Hematopoietic multipotent progenitor cell (in vitro differentiated cells): Measurements from ENCODE around the gene CDK5R1. TPM values are rescaled to one million over a fixed set of nuclear protein-coding genes. Genes with fewer than 3 reads are reported as not detected.

Source experiments
- DNase-seq, 3 donors: peaks; one replicate each; pipeline ENCODE4 v3.0.0-alpha.2; 2011 to 2015; ENCODE audit warnings: low read depth in 2 of 3, low spot score in 2 of 3
- total RNA-seq: library from RNA; depleted of rRNA; stranded (reverse); fragments of >200 nt; gene quantifications from one replicate; pipeline ENCODE4 v1.2.3, GENCODE V29; 2012

The CDK5R1 gene
- total RNA-seq, 1 donor: 0.81 TPM

- no peak for DNase-seq
These were observed 4.8 kb downstream of the CDK5R1 start for GRCh38 chr17:32491371-32492263.

DNA sequence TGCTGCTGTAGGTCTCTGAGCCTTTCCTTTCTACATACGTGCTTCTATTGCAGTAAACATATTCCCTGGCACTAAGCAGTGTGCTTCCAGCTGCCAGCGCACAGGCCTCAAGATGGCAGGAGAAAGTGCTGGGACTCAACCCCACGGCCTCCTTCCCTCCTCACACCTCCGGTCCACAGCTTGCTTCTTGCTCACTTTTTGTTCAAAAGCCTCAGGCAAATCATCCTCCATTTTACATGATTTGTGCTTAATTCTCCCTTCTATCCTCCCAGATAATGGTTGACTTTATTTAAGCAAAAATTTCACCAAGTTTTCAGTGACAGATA lies 5.4 kb downstream of the CDK5R1 start:
- DNase-seq: no peak

- DNase-seq: no peak
These were observed 6.0 kb downstream of the CDK5R1 start for GRCh38 chr17:32492648-32493289.

DNA sequence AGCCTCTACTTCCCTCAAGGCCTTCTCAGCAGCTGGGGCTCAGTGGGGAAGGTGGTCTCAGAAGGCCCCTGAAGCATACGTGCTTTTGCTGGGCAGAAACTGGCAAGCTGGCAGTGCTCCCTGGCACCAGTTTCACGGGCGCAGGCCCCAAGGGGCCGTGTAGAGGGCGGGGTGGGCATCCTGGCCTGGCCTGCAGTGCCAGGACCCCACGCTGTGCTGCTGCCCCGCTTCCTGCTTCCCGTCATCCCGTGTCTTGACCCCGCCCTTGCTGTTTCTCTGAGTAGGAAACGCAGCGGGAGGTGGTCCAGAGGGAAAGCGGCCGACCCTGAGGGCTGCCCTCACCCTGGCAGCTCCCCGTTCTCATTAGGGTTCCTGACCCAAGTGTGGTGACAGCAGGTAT lies 6.8 kb downstream of the CDK5R1 start:
- no peak for DNase-seq

DNA sequence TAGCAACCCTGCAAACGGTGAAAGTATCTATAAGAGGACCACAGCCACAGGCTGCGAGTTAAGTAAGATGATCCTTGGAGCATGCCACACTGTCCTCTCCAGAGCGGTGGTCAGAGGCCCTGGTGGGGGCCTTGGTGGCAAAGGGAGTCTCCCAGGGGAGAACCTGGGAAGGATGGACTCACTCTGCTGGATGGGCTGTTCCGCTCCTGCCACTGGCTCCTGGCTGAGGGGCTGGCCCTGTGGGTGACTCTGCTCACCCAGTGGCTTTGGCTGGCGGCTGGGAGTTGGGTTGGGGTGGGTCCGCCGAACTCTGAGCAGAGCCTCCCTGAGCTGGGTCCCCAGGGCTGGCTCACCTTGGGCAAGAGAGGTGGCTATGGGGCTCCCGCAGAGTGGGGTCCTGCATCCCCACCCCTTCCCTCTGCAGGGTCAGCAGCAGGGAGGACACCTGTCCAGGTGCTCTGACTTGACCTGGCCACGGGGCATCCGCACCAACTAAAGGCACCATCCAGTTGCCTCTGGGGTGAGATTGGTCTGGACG lies 7.3 kb downstream of the CDK5R1 start:
- DNase-seq: no peak

DNA sequence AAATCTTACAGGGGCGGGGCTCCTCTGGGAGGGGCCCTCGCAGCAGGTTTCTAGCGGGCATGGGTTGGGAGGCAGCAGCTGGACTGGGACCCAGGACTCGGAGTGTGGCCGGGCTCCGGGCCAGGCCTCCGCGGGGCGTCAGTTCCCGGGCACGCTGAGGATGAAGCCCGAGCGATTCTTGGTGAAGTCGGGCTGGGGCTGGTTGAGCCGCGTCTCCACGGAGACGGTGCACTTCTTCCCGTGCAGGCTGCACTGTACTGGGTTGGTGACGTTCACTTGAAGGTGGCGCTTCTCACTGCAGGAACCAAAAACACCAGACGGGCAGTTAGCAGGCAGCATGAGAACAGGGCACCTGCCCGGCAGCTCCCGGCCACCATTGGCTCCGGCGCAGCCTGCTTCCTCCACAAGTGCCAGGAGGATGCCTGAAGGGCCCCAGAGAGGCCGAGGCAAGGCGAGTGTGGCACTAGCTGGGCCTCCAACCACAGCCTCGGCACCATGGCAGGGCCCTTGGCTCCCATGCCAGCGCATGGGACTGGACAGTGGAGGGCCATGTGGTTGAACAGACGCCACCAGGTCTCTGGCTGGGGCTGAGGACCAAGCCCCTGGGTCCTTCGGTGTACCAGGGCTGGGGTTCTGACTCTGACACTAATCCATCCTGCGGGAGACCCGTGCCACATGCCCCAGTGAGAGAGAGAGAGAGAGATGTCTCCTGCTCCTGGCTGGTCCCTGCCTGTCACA lies 8.0 kb downstream of the CDK5R1 start:
- no peak for DNase-seq

DNA sequence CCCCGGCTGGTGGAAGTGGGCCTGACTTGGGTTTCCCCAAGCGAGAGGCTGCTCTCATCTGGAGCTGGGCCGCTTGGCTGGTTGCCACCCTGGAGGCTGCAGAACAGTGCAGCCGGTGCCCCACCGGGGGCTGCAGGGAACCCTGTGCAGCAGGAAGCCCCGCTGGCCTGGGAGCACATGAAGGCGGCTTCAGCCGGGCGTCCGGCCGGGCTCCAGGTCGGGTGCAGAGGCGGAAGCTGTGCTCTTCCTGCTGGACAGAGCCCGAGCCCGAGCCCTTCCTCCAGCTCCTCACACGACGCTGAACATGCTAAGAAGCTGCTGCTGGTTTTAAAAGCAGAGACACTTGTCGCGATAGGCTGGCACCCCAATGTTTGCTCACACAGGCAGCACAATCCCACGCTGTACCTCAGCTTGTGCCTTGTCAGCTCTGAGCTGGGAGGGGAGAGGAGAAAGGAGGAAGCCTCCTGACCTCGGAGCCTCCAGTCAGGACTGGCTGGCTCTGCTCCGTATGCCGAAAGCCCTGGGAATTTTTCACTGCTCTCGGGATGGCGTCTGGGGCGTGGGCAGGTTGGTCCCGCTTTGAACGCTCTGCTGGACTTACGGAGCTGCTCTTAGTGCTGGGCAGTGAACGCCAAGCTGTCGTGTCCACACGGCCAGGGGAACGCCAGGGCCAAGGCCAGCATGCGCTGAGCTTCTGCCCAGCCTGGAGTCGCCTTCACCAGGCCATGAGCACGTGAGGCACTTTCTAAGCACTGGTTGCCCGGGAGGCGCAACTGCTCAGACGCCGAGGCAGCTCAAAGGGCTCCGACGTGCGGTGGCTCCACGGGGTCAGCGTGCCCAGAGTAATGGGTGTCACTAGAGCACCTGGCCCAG lies 8.8 kb downstream of the CDK5R1 start:
- peak in 1 of 3 donors; percentile 51 for DNase-seq

GRCh38 chr17:32496395-32497073 lies 9.7 kb downstream of the CDK5R1 start:
- no peak for DNase-seq

DNA sequence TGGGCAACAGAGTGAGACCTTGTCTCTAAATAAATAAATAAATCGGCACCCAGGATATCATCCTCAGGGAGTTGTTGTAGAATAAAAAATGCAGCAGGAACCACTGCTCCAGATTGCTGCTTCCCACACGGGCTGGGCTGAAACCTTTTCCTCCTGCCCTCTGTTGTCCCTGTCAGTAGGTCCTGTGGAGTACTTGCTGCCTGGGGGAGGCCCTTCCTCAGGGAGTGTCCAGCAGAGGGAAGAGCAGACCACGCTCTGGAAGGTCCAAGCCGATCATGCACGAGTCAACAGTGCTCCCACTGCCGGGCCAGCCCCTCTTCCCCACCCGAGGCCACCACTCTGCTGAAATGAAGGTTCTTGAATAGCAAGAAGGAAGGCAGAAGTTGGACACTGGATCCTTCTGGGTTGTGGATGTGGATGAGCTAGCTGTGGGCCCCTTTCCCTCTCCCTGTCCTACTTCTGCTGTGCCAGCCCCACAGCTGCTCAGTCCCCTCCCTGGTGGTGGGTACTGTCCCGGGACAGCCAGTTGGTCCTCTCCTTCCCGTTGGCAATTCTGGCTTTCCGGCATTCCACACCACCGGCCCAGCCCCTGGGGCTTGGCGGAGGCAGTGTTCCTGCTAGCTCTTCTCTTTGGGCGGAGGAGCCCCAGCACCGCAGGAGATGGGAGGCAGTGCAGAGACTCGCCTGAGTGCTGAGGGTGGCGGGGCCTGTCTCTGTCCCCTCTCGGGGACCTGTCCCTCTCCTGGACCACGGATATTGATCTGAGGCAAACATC lies 10.8 kb downstream of the CDK5R1 start:
- no peak for DNase-seq

DNA sequence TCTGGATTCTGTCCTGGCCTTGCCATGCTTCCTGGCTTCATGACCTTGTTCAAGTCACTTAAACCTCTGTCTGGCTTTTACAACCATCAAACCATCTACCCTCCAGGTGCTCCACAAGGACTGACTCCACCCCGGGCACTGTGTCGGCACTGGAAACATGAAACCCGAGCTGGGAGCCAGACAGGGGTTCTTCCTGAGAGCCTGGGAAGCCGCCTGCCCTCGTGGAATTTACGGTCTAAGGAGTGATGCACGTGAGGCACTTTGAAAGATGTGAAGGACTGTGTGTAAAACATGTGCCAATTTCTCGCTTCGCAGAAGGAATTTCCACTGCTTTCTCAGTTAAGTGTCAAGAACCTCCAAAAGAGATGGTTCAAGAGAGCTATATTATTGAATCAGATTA lies 11.6 kb downstream of the CDK5R1 start:
- DNase-seq: no peak

DNA sequence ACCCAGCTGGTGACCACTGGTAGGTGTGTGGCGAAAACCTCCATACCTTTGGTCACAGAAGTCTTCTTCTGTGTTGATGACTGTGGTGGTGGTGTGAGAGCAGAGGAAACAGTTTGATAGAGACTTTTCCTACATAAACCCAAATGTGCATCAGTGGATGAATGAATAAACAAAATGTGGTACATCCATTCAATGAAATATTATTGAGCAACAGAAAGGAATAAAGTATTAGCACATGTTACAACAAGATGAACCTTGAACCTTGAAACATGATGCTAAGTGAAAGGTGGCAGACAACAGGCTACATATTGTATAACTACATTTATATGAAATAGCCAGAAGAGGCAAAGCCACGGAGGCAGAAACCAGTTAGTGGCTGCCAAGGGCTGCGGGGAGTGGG lies 15.2 kb downstream of the CDK5R1 start:
- no peak for DNase-seq

DNA sequence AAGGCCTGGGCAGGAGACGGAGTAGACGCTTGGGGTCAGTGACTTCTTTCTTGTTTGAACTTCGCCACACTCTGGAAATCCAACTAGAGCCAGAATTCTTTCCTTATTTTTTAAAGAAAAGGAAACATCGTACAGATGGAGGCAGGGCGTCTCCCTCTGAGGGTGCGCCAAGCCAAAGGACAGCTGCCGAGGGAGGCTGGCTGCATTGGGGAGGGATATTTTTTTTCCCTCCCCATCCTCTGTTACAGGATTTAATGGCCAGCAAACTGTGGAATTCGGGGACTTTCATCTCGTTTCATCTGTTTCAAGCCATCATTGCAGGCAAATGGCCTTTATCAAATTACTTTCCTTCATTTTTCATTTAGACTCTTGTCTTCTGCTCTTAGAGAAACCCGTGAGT lies 15.9 kb downstream of the CDK5R1 start:
- DNase-seq: no peak

- no peak for DNase-seq
These were observed 16.7 kb downstream of the CDK5R1 start for GRCh38 chr17:32503251-32504165.

DNA sequence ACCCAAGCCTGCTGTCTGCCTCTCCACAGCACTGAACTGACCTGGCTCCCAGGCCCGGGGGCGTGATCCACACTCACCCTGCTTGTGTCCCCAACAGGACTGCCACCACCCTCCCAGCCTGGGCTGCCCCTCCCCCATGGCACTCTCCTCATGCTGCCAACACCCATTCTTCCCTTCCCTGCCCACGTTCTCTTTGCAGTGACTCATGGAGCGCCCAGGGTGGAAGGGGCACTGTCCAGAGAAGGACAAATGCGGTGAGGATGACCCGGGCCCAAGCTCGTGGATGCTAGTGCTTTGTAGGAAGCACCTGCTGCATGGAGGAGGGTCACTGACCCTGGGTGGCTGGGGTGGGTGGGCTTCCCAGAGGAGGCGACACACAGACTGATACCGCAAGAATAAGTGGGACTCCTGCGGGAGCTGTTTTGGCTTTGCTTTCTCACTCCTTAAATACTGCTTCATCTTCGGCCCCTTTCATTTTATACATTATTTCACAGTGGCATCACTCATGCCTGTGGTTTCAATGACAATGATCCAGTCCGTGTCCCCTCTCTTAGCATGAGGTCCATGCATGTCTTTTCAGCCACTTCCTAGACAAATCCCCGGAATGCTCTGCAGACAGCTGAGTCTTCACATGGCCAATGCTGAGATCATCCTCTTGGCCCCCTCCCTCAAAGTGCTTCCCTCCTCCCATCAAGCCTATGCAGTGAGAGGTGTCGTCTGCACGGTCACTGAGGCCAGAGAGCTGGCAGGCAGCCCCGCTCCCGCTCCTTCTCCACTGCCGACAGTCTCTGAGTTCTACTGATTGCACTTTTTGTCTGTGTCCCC lies 17.6 kb downstream of the CDK5R1 start:
- no peak for DNase-seq

- DNase-seq: no peak
These were observed 22.1 kb downstream of the CDK5R1 start for GRCh38 chr17:32508926-32509325.

DNA sequence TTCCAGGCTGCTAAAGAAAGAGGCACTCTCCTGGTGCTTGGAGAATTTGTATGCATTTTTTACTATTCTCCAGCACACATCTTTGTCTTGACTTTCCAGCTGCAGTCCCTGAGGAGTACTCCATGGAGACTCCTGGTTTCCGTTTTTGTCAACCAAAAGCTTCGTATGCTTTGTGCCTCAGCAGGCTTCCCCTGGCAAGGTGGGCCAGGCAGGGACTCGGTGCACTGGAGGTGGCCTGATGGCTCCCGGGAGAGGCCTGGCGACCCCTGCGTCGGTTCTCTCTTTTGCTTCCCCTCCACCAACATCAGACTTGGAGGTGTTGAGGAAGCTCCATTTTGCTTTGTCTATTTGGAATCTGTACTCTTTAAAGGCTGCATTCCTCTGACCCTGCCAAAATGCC lies 23.7 kb downstream of the CDK5R1 start:
- no peak for DNase-seq

- no peak for DNase-seq
These were observed 25.5 kb downstream of the CDK5R1 start for GRCh38 chr17:32512328-32512727.
